Measurements from ENCODE around the gene TET2.

Gene TET2

DNA sequence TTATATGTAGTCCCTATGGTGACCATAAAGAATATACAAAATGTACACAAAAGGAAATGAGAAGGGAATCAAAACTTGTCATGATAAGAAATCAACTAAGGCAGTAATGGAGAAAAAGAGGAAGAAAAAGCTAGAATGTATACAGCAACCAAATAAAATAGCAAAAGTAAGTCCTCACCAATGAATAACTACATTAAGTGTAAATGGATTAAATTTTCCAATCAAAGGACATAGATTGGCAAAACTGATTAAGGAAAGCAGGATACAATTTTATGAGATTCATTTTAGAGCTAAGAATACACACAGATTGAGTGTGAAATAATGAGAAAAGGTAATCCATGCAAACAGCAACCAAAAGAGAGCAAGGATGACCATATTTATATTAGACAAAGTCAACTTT, 157.4 kb downstream of the TET2 start:
- no peak for DNase-seq

GRCh38 chr4:105305019-105305836, 158.6 kb downstream of the TET2 start:
- DNase-seq, result no peak

DNA sequence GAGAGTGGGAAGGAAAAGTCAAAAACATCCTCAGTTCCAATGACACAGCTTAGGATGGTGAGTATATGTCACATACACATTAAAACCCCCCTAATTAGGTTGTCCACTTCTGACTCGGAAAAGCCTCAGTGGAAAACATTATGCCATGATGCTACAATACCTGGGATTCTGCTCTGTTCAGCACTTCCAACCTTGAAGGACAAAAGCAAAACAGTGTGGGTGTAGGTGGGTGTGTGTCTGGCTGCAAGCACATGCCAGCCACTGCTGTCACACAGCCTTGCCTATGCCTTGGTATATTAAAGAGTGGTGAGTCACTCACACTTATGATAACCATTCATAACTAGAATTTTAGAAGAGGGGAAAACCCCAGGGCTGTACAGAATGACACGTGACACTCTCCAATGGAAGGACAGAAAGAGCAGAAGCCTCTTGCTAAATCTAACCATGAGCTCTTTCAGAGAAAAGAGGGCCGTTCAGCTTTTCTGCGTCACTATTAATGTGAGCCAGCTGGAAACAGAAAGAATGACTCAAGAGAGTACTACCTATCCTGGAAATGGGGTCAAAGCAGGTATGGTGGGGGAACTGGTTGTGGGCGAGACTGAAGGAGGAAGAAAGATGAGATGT, 159.6 kb downstream of the TET2 start:
- DNase-seq, result no peak

- no peak for DNase-seq
Measured at GRCh38 chr4:105306820-105307219, 160.1 kb downstream of the TET2 start.

- no peak for DNase-seq
Measured at GRCh38 chr4:105318486-105318885, 171.8 kb downstream of the TET2 start.

- no peak for DNase-seq
Measured at GRCh38 chr4:105327222-105327621, 180.5 kb downstream of the TET2 start.

DNA sequence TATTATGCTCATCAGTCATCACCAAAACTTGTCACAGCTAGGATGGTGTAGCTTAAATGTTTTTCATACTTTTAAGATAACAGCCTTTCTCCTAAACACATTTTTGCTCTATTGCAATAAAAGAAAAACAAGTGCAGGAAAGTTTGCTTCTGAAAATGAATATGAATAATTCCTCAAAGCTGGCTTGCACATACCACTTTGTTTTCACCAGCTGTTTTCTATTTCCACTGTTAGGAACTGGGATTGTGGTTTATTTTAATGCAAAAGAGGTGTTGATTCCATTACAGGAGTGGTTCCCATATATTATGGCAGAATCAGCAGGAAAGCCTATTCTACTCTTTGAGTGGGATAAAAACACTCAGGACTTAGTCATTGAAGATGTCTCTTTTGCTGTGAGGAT, 181.3 kb downstream of the TET2 start:
- DNase-seq, result no peak

DNA sequence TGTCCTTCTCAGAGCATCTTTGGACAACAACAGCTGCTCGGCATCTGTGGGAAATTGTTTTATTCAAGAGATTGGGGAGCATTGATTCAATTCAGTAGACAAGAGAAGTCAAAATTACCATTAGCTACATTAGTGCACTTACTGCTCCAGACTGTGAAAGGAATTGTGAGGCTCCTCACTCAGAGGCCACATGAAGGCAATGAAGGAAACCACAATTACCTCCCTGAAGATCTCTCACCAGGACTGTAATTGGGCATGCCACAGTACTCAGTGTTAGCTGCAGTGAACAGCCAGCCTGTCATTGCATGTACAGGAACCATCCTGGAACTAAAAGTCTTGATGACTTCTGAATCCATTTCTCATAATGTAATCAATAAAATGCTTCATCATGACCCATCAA, 182.4 kb downstream of the TET2 start:
- no peak for DNase-seq
